Liver (tissue), 3 donors: ENCODE results near the gene TBC1D5.

Source experiments
- CTCF ChIP-seq: fragments of 150-350 bp; IDR thresholded peaks from 2 replicates; pipeline ENCODE4 v1.5.1; 2017; ENCODE audit warnings: improper control_type of control experiment, low read depth, low read length; ENCODE audit not compliant: missing input control
- EGR1 ChIP-seq, 2 donors: IDR thresholded peaks; 2 replicates each; pipeline ENCODE4 v1.6.1; 2016 to 2018; ENCODE audit warnings: antibody characterized with exemption in 2 of 2, low read depth in 2 of 2
- GABPA ChIP-seq, 2 donors: IDR thresholded peaks in 1 of 2; conservative IDR thresholded peaks in 1 of 2; 2 replicates each; pipeline ENCODE4 v1.6.1; 2016; ENCODE audit warnings: antibody characterized with exemption in 2 of 2, mild to moderate bottlenecking in 1 of 2, moderate library complexity in 1 of 2
- HNF4A ChIP-seq, 2 donors: conservative IDR thresholded peaks; 2 replicates each; pipeline ENCODE4 v1.6.1; 2016; ENCODE audit warnings: antibody characterized with exemption in 2 of 2, mild to moderate bottlenecking in 2 of 2
- JUND ChIP-seq, 2 donors: IDR thresholded peaks; 2 replicates each; pipeline ENCODE4 v1.6.1; 2016; ENCODE audit warnings: antibody characterized with exemption in 2 of 2
- MAX ChIP-seq: IDR thresholded peaks from 2 replicates; pipeline ENCODE4 v1.6.1; 2016; ENCODE audit warnings: antibody characterized with exemption
- RAD21 ChIP-seq, 2 donors: IDR thresholded peaks; 2 replicates each; pipeline ENCODE4 v1.6.1; 2016; ENCODE audit warnings: antibody characterized with exemption in 2 of 2, mild to moderate bottlenecking in 2 of 2
- RXRA ChIP-seq, 2 donors: IDR thresholded peaks; 2 replicates each; pipeline ENCODE4 v1.6.1; 2017 to 2018; ENCODE audit warnings: antibody characterized with exemption in 2 of 2, mild to moderate bottlenecking in 1 of 2
- SP1 ChIP-seq: IDR thresholded peaks from 2 replicates; pipeline ENCODE4 v1.6.1; 2018; ENCODE audit warnings: antibody characterized with exemption, mild to moderate bottlenecking
- TAF1 ChIP-seq: conservative IDR thresholded peaks from 2 replicates; pipeline ENCODE4 v1.6.1; 2016; ENCODE audit warnings: antibody characterized with exemption, mild to moderate bottlenecking
- ZBTB33 ChIP-seq: IDR thresholded peaks from 2 replicates; pipeline ENCODE4 v1.6.1; 2016; ENCODE audit warnings: antibody characterized with exemption
- TF ChIP-seq, protein P1 (sequence below): IDR thresholded peaks from 2 replicates; pipeline ENCODE4 v1.6.1; 2016; ENCODE audit warnings: antibody characterized with exemption, mild to moderate bottlenecking
- donor health status: healthy.
- donor health status: healthy.

- no peak for TF ChIP-seq EGR1 (IDR thresholded peaks at IDR 0.05; ENCODE audit: low read depth in 2 of 2)
- no peak for TF ChIP-seq CTCF
- no peak for TF ChIP-seq JUND (IDR thresholded peaks at IDR 0.05)
- TF ChIP-seq SP1, result no peak
- no peak for TF ChIP-seq TAF1
- TF ChIP-seq GABPA (IDR thresholded peaks at IDR 0.05 in 1 of 2, conservative IDR thresholded peaks at IDR 0.05 in 1 of 2), result no peak
- TF ChIP-seq HNF4A (conservative IDR thresholded peaks at IDR 0.05), result no peak
- TF ChIP-seq, protein P1, sequence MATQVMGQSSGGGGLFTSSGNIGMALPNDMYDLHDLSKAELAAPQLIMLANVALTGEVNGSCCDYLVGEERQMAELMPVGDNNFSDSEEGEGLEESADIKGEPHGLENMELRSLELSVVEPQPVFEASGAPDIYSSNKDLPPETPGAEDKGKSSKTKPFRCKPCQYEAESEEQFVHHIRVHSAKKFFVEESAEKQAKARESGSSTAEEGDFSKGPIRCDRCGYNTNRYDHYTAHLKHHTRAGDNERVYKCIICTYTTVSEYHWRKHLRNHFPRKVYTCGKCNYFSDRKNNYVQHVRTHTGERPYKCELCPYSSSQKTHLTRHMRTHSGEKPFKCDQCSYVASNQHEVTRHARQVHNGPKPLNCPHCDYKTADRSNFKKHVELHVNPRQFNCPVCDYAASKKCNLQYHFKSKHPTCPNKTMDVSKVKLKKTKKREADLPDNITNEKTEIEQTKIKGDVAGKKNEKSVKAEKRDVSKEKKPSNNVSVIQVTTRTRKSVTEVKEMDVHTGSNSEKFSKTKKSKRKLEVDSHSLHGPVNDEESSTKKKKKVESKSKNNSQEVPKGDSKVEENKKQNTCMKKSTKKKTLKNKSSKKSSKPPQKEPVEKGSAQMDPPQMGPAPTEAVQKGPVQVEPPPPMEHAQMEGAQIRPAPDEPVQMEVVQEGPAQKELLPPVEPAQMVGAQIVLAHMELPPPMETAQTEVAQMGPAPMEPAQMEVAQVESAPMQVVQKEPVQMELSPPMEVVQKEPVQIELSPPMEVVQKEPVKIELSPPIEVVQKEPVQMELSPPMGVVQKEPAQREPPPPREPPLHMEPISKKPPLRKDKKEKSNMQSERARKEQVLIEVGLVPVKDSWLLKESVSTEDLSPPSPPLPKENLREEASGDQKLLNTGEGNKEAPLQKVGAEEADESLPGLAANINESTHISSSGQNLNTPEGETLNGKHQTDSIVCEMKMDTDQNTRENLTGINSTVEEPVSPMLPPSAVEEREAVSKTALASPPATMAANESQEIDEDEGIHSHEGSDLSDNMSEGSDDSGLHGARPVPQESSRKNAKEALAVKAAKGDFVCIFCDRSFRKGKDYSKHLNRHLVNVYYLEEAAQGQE, result no peak
- no peak for TF ChIP-seq RXRA (IDR thresholded peaks at IDR 0.05)
- no peak for TF ChIP-seq RAD21 (IDR thresholded peaks at IDR 0.05)
- no peak for TF ChIP-seq MAX
- TF ChIP-seq ZBTB33, result no peak
Measured at GRCh38 chr3:17491601-17492000, 250.8 kb downstream of the TBC1D5 start.
